HK-2 (cell line): ENCODE results near the gene SKP2.

Source experiments
- DNase-seq: peaks from one replicate; pipeline ENCODE4 v3.0.0-alpha.2; 2018; ENCODE audit not compliant: unreplicated experiment

SKP2 gene

GRCh38 chr5:36199620-36200019 lies 47.7 kb downstream of the SKP2 start:
- DNase-seq = no peak

- no peak for DNase-seq
Observed at GRCh38 chr5:36200513-36200912, 48.6 kb downstream of the SKP2 start.

- DNase-seq = no peak
Observed at GRCh38 chr5:36202521-36202961, 50.6 kb downstream of the SKP2 start.

- no peak for DNase-seq
Observed at GRCh38 chr5:36205329-36205728, 53.4 kb downstream of the SKP2 start.

GRCh38 chr5:36206913-36207312 lies 55.0 kb downstream of the SKP2 start:
- no peak for DNase-seq

GRCh38 chr5:36208786-36209185 lies 56.9 kb downstream of the SKP2 start:
- no peak for DNase-seq

- no peak for DNase-seq
Observed at GRCh38 chr5:36209664-36210063, 57.8 kb downstream of the SKP2 start.

GRCh38 chr5:36214436-36214835 lies 62.5 kb downstream of the SKP2 start:
- DNase-seq = no peak

- DNase-seq = no peak
Observed at GRCh38 chr5:36215910-36216309, 64.0 kb downstream of the SKP2 start.

GRCh38 chr5:36217567-36217966 lies 65.7 kb downstream of the SKP2 start:
- DNase-seq = no peak

GRCh38 chr5:36217988-36218387 lies 66.1 kb downstream of the SKP2 start:
- DNase-seq = no peak

- no peak for DNase-seq
Observed at GRCh38 chr5:36222620-36223019, 70.7 kb downstream of the SKP2 start.

GRCh38 chr5:36227046-36227445 lies 75.1 kb downstream of the SKP2 start:
- DNase-seq = no peak

GRCh38 chr5:36228505-36228904 lies 76.6 kb downstream of the SKP2 start:
- DNase-seq = no peak

GRCh38 chr5:36230151-36230790 lies 78.4 kb downstream of the SKP2 start:
- no peak for DNase-seq

GRCh38 chr5:36232533-36232932 lies 80.6 kb downstream of the SKP2 start:
- DNase-seq = no peak
